ENCODE data around the gene PSORS1C1. TPM values are rescaled to one million over a fixed set of nuclear protein-coding genes. Genes with fewer than 3 reads are reported as not detected.

Gene PSORS1C1
- total and polyA plus RNA-seq, 2 donors (not counting 1 experiment from before 2014, with no cell fraction given): 0.40 to 0.66 TPM

DNA sequence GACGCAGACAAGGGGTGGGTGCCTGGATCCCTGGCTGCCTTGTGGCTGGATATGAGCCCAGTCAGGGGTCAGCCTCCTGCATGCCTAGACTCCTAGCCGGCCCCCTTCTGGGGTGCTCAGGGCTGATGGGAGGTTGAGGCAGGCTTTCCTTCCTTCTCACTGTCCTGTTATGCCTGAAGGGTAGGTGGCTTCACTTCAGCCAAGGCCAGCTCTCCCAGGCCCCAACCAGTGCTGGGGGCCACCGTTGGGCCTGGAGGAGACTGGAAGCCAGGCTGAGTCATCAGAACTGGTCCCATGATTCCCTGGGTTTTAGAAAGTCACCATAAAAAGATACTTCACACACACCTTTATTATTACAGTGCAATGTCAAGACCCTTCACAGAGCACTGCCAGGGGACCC, 58.8 kb downstream of the PSORS1C1 start:
- Histone ChIP-seq H4K20me1 (ENCODE audit: control insufficient read depth, extremely low read depth, insufficient read depth, low read length) (no peaks in the 10 kb centered on the region), H3K27me3 (ENCODE audit: control insufficient read depth, insufficient read depth, low read length) (no peaks in the 10 kb centered on the region), H2AFZ (ENCODE audit: low read length) (no peak overlapping the region), H3K79me2 (ENCODE audit: control insufficient read depth, insufficient read depth, low read length) (no peaks in the 10 kb centered on the region), H3K4me2 (ENCODE audit: extremely low read depth, insufficient read depth, low read length) (no peak overlapping the region), H3K9ac (ENCODE audit: insufficient read depth, low read length) (no peak overlapping the region), H3K4me1 (ENCODE audit: control insufficient read depth, extremely low read depth, insufficient read depth, low read length) (peaks cover 11% of the 10 kb centered on the region), H3K27ac (ENCODE audit: insufficient read depth, low read length) (no peak overlapping the region), H3K9me3 (ENCODE audit: control insufficient read depth, insufficient read depth, low read depth, low read length) (no peaks in the 10 kb centered on the region), H3K36me3 (ENCODE audit: control insufficient read depth, insufficient read depth, low read length) (no peaks in the 10 kb centered on the region), H3K4me3 (replicated peaks in 1 of 4; ENCODE audit: control extremely low read depth in 1 of 4, insufficient read depth in 1 of 4, low read depth in 3 of 4, low read length in 4 of 4) (no peak overlapping the region)
- no peak for DNase-seq (ENCODE audit: low read depth in 2 of 2)
- TF ChIP-seq EZH2 (IDR thresholded peaks at IDR 0.05; ENCODE audit: low read length, missing control alignments): no peak
- TF ChIP-seq, protein P1, sequence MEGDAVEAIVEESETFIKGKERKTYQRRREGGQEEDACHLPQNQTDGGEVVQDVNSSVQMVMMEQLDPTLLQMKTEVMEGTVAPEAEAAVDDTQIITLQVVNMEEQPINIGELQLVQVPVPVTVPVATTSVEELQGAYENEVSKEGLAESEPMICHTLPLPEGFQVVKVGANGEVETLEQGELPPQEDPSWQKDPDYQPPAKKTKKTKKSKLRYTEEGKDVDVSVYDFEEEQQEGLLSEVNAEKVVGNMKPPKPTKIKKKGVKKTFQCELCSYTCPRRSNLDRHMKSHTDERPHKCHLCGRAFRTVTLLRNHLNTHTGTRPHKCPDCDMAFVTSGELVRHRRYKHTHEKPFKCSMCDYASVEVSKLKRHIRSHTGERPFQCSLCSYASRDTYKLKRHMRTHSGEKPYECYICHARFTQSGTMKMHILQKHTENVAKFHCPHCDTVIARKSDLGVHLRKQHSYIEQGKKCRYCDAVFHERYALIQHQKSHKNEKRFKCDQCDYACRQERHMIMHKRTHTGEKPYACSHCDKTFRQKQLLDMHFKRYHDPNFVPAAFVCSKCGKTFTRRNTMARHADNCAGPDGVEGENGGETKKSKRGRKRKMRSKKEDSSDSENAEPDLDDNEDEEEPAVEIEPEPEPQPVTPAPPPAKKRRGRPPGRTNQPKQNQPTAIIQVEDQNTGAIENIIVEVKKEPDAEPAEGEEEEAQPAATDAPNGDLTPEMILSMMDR (conservative IDR thresholded peaks at IDR 0.05 in 1 of 2, IDR thresholded peaks at IDR 0.05 in 1 of 2; ENCODE audit: low read depth in 1 of 2, low read length in 2 of 2): no peak

DNA sequence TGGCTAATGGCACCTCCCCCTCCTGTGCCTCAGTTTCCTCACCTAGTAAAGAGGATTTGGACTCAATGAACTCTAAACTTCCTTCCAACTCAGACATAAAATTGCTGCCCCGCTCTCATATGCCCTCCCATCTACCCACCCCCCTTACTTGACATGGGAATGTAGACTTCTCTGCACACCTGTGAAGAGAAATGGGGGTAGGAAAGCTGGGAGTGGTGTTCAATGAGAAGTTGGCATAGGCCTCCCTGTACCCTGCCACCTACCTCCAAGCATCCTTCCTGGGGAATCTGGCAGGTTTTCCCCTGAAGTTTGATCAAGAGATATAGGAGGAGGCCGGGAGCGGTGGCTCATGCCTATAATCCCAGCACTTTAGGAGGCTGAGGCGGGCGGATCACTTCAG, 59.8 kb downstream of the PSORS1C1 start:
- no peaks in the 10 kb centered on the region for H3K79me2 ChIP-seq (ENCODE audit: control insufficient read depth, insufficient read depth, low read length)
- H3K36me3 ChIP-seq (ENCODE audit: control insufficient read depth, insufficient read depth, low read length): no peaks in the 10 kb centered on the region
- no peak overlapping the region for H3K4me2 ChIP-seq (ENCODE audit: extremely low read depth, insufficient read depth, low read length)
- H3K4me3 ChIP-seq (replicated peaks in 1 of 4; ENCODE audit: control extremely low read depth in 1 of 4, insufficient read depth in 1 of 4, low read depth in 3 of 4, low read length in 4 of 4): no peak overlapping the region
- no peak overlapping the region for H2AFZ ChIP-seq (ENCODE audit: low read length)
- H4K20me1 ChIP-seq (ENCODE audit: control insufficient read depth, extremely low read depth, insufficient read depth, low read length): no peaks in the 10 kb centered on the region
- no peak overlapping the region for H3K9ac ChIP-seq (ENCODE audit: insufficient read depth, low read length)
- DNase-seq (ENCODE audit: low read depth in 2 of 2): no peak
- H3K9me3 ChIP-seq (ENCODE audit: control insufficient read depth, insufficient read depth, low read depth, low read length): no peaks in the 10 kb centered on the region
- TF ChIP-seq, protein P1 (conservative IDR thresholded peaks at IDR 0.05 in 1 of 2, IDR thresholded peaks at IDR 0.05 in 1 of 2; ENCODE audit: low read depth in 1 of 2, low read length in 2 of 2): no peak
- no peak for TF ChIP-seq EZH2 (IDR thresholded peaks at IDR 0.05; ENCODE audit: low read length, missing control alignments)
- peaks cover 11% of the 10 kb centered on the region for H3K4me1 ChIP-seq (ENCODE audit: control insufficient read depth, extremely low read depth, insufficient read depth, low read length)
- H3K27me3 ChIP-seq (ENCODE audit: control insufficient read depth, insufficient read depth, low read length): no peaks in the 10 kb centered on the region
- H3K27ac ChIP-seq (ENCODE audit: insufficient read depth, low read length): no peak overlapping the region

DNA sequence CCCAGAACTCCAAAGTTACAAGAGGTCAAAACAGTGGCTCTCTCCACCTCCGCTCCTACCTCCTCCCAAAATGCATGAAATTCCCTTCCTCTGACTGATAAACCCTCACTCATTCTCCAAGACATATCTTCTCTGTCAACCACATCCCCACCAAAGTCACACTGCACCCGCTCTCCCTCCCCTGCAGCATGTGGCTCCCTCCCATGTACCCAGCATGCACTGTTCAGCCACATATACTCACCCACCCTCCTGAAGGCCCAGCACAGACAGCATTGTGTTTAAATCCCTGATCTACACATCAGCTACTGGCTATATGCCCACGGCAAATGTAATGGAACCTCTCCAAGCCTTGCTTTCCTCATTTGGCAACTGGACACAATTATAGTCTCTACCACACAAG, 61.4 kb downstream of the PSORS1C1 start:
- H3K9me3 ChIP-seq (ENCODE audit: control insufficient read depth, insufficient read depth, low read depth, low read length): no peaks in the 10 kb centered on the region
- peaks cover 11% of the 10 kb centered on the region for H3K4me1 ChIP-seq (ENCODE audit: control insufficient read depth, extremely low read depth, insufficient read depth, low read length)
- H3K79me2 ChIP-seq (ENCODE audit: control insufficient read depth, insufficient read depth, low read length): no peaks in the 10 kb centered on the region
- H3K27me3 ChIP-seq (ENCODE audit: control insufficient read depth, insufficient read depth, low read length): no peaks in the 10 kb centered on the region
- no peaks in the 10 kb centered on the region for H3K36me3 ChIP-seq (ENCODE audit: control insufficient read depth, insufficient read depth, low read length)
- no peak overlapping the region for H3K9ac ChIP-seq (ENCODE audit: insufficient read depth, low read length)
- peak; percentile 60 to 77 for DNase-seq (ENCODE audit: low read depth in 2 of 2)
- H3K27ac ChIP-seq (ENCODE audit: insufficient read depth, low read length): peak overlapping the region; percentile 2
- H3K4me2 ChIP-seq (ENCODE audit: extremely low read depth, insufficient read depth, low read length): no peak overlapping the region
- peak overlapping the region; percentile 57 for H2AFZ ChIP-seq (ENCODE audit: low read length)
- no peaks in the 10 kb centered on the region for H4K20me1 ChIP-seq (ENCODE audit: control insufficient read depth, extremely low read depth, insufficient read depth, low read length)
- TF ChIP-seq, protein P1 (conservative IDR thresholded peaks at IDR 0.05 in 1 of 2, IDR thresholded peaks at IDR 0.05 in 1 of 2; ENCODE audit: low read depth in 1 of 2, low read length in 2 of 2): no peak
- no peak for TF ChIP-seq EZH2 (IDR thresholded peaks at IDR 0.05; ENCODE audit: low read length, missing control alignments)
- no peak overlapping the region for H3K4me3 ChIP-seq (replicated peaks in 1 of 4; ENCODE audit: control extremely low read depth in 1 of 4, insufficient read depth in 1 of 4, low read depth in 3 of 4, low read length in 4 of 4)
